Activated T-helper 17 cell treated with anti-CD3 and anti-CD28 coated beads, Interleukin-2, amount 50 U/mL, for 72 hours (primary cell): Measurements from ENCODE around the gene ARMH1. TPM values are rescaled to one million over a fixed set of nuclear protein-coding genes. Genes with fewer than 3 reads are reported as not detected.
A peak's percentile ranks its signal among the peaks of the same experiment; 100 is the strongest.

Experiments used
- ATAC-seq: fragments of 150-1000 bp; cut with Tn5 transposase; replicated peaks from 2 replicates; pipeline ENCODE4 v1.10.0; 2021; ENCODE audit warnings: mild to moderate bottlenecking, moderate library complexity
- H3K27ac Mint-ChIP-seq: one replicate; pipeline ENCODE4 v1.8.0; 2022; ENCODE audit warnings: mixed read lengths
- H3K27me3 Mint-ChIP-seq: one replicate; pipeline ENCODE4 v1.8.0; 2022; ENCODE audit warnings: mixed read lengths
- H3K36me3 Mint-ChIP-seq: one replicate; pipeline ENCODE4 v1.8.0; 2022; ENCODE audit warnings: low read depth, mild to moderate bottlenecking, mixed read lengths
- H3K4me1 Mint-ChIP-seq: one replicate; pipeline ENCODE4 v1.8.0; 2022; ENCODE audit warnings: mixed read lengths
- H3K4me3 Mint-ChIP-seq: one replicate; pipeline ENCODE4 v1.8.0; 2022; ENCODE audit warnings: mild to moderate bottlenecking, mixed read lengths
- H3K9me3 Mint-ChIP-seq: one replicate; pipeline ENCODE4 v1.8.0; 2022; ENCODE audit warnings: mixed read lengths
- total RNA-seq, 2 donors: library from RNA; stranded (reverse); gene quantifications; one replicate each; pipeline ENCODE4 v1.2.3, GENCODE V29; 2022

The ARMH1 gene
- total RNA-seq, 2 donors from 2014 or later: 10.7 to 65.8 TPM

DNA sequence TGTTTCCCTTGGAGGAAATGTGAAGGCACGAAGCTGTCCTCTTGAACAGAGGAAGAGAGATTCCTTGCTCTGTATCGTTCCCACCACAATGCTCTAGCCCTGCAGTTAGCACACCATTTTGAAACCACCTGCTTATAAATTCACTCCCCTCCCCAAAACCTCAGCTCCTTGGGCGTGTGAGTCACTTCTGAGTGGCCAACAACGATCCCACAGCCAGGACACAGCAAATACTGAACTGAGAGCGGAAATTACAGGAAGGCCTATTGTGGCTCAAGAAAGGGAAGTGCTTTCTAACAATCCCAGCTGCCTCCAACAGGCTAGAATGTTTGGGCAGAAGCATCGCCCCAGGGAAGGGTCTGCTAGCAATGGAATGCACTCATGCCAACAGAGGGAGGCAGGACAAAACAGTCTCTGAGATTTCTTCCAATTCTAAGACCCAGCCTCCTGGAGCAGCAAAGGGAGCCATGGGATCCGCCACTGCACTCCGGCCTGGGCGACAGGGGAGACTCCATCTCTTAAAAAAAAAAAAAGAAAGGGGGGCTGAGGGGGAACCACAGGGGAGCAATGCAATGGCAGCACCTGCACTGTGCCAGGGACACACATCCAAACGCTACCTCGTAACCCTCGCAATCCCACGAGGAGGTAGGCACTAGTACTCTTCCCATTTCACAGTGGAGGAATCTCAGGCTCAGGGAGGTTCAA, 2.1 kb upstream of the ARMH1 start:
- Mint-ChIP-seq H3K9me3 (no peaks in the 10 kb centered on the region), H3K27me3 (no peaks in the 10 kb centered on the region), H3K27ac (peak overlapping the region; percentile 13), H3K4me3 (peak overlapping the region; percentile 85), H3K4me1 (peaks cover 18% of the 10 kb centered on the region), H3K36me3 (no peaks in the 10 kb centered on the region)
- no peak for ATAC-seq

DNA sequence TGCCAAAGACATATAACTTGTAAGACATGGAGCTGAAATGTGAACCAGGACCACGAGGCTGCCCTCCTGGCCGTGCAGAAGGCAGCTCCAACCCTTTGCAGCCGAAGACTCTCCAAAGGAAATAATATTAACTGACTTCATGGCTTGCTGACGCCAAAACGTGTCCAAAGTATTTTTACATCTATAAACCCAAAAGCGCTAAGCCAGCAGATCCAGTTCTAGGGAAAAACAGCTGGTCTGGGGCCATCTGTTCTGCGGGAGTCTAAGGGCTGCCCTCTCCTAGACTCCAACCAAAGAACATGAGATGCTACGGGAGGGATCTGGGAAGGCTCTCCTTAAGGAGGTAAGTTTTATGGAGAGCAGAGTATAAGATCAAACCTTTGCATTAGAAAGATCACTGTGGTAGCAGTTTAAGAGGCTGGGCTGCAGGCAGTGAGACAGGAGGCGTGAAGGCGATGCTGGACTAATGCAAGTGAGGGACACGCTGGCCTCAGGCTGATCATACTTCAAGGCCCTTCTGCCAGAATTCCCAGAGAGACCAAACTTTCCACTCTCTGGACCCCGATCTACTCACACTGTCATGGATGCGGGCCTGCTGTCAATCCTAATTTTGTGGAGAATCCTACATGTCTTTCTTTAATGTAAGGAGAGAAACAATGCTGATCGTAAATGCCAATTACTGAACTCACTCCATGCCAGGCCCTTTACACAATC, 1.4 kb upstream of the ARMH1 start:
- Mint-ChIP-seq H3K4me1 (peaks cover 18% of the 10 kb centered on the region), H3K9me3 (no peaks in the 10 kb centered on the region), H3K27ac (peak overlapping the region; percentile 83), H3K27me3 (no peaks in the 10 kb centered on the region), H3K36me3 (no peaks in the 10 kb centered on the region), H3K4me3 (peak overlapping the region; percentile 85)
- ATAC-seq: no peak

DNA sequence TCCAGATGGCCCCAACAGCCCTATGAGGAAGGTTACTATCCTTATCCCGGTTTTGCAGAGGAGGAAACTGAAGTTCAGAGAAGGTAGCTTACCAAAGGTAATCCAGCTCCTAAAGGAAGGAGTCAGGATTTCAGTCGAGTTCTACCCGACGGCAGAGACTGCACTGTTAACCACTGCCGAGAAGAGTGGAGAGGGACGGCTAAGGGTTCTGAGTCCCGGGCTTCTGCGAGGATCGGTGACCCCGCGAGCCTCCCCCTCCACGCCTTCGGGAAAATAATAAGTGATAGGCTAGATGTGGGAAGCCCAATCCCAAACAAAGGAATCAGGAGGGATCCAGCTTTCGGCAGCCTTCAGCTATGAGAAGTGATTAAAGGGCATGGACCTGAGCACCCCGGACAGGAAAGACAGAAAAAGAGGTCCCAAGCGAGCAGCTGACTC, 820 bp upstream of the ARMH1 start:
- H3K36me3 Mint-ChIP-seq: no peaks in the 10 kb centered on the region
- H3K27ac Mint-ChIP-seq: peak overlapping the region; percentile 83
- H3K4me3 Mint-ChIP-seq: peak overlapping the region; percentile 85
- H3K4me1 Mint-ChIP-seq: peaks cover 18% of the 10 kb centered on the region
- no peak for ATAC-seq
- no peaks in the 10 kb centered on the region for H3K9me3 Mint-ChIP-seq
- no peaks in the 10 kb centered on the region for H3K27me3 Mint-ChIP-seq

DNA sequence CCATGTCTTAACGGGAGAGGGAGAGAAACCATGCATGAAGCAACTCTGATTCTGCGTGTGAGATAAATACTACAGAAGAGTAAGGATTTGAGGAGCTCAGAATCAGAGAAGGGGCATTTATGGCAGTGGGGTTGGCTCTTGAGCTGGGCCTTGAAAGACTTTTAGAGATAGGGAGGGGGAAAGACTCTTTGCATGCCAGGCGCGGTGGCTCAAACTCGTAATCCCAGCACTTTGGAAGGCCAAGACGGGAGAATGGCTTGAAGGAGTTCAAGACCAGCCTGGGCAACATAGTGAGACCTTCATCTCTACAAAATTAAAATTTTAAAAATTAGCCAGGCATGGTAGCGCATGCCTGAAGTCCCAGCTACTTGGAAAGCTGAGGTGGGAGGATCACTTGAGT, 672 bp downstream of the ARMH1 start:
- Mint-ChIP-seq H3K36me3 (no peaks in the 10 kb centered on the region), H3K4me3 (peak overlapping the region; percentile 85), H3K27me3 (no peaks in the 10 kb centered on the region), H3K9me3 (no peaks in the 10 kb centered on the region), H3K27ac (peak overlapping the region; percentile 83), H3K4me1 (peaks cover 18% of the 10 kb centered on the region)
- ATAC-seq: no peak

DNA sequence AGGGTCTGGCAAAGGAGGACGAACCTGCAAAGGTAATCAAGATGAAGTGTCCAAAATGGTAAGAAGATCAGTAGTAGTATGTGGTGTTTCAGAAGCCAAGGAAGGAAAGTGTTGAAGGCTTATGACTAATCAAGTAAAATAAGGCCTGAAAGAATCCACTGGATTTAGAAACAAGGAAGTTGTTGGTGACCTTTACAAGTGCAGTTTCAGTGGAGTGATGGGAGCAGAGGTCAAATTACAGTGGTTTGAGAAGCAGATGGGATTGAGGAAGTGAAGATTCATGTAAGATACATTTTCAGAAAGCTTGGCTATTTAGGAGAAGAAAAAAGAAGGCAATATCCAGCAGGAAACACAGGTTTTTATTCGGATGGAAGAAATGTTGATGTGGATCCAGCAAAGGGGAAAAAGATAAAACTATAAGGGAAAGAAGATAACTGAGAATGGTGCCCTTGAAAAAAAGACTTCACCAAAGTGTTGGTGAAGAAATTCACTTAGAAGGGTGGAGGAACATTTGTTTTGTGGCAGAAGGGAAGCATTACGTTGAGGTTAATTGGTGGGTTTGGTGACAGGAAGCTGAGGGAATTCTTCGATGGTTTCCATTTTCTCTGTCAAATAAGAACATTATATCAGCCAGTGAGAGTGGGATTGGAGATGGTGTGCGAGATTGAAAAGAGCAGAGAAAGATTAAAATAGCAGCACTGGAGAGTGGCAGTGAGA, 2.1 kb downstream of the ARMH1 start:
- Mint-ChIP-seq H3K36me3 (no peaks in the 10 kb centered on the region), H3K27me3 (no peaks in the 10 kb centered on the region), H3K27ac (no peak overlapping the region), H3K4me3 (no peak overlapping the region), H3K4me1 (peaks cover 15% of the 10 kb centered on the region), H3K9me3 (no peaks in the 10 kb centered on the region)
- no peak for ATAC-seq

DNA sequence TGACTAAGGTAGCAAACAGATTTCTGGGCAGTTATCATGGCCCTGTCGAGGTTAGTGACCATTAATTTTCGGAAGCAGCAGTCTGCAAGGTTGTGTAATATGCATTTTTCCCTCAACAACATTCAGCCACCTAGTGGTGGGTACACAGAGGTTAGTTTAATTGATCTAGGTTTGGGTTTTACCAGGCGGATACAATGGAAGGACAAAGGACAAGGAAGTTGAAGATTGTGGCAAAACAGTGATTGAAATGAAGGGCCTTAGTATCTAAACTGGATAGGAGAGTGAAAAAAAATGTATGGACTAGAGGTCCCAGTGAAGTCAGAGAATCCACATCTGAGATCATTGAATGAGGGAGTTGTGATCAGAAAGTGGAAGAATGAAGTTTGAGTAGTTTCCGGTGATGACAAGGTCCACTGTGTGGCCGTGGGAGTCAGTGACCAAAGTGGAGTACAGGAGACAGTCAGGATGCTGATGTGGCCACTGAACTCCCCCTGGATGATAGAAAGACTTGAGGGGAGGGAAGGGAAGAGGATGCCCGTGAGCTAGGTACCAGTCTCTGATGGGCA, 2.8 kb downstream of the ARMH1 start:
- Mint-ChIP-seq H3K9me3 (no peaks in the 10 kb centered on the region), H3K36me3 (no peaks in the 10 kb centered on the region), H3K4me3 (no peak overlapping the region), H3K4me1 (peaks cover 9% of the 10 kb centered on the region), H3K27me3 (no peaks in the 10 kb centered on the region), H3K27ac (no peak overlapping the region)
- no peak for ATAC-seq

DNA sequence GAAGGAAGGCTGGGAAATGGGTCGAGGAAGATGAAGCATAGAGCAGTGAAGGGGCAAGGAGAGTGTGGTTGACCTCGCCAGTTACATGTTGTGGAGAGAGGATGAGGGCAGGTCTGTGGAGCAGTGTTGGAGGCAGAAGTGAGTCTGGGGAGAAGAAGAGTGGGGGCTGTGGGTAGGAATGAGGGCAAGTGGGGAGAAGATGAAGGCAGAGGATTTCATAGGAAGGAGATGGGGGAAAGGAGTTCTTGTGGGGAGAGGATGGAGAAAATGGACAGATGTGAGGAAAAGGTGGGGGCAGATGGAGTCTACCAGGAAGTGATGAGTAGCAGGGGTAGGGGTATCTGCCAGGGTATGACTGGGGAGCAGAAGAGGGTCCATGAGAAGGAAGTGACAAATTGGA, 3.6 kb downstream of the ARMH1 start:
- Mint-ChIP-seq H3K27ac (no peak overlapping the region), H3K27me3 (no peaks in the 10 kb centered on the region), H3K4me3 (no peak overlapping the region), H3K9me3 (no peaks in the 10 kb centered on the region), H3K4me1 (peaks cover 7% of the 10 kb centered on the region), H3K36me3 (no peaks in the 10 kb centered on the region)
- ATAC-seq: no peak

DNA sequence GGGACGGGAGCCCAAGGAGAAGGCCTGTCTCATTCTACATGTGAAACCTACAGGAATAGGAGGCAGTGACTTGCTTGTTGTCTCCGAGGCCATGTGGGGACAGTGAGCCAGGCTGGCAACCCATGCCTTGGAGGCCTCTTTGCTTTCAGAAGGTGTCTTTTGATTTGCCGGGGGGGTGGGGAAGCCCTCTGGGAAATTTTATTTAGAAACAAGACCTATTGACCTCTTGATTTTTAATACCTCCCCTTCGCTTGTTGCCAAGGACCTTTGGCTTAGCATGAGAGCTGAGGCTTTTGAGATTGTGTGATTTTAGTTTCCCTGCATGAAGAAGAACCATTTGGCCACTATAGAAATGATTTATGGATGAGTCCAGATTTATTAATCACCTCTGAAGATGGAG, 4.1 kb downstream of the ARMH1 start:
- peaks cover 7% of the 10 kb centered on the region for H3K4me1 Mint-ChIP-seq
- no peak overlapping the region for H3K4me3 Mint-ChIP-seq
- H3K27me3 Mint-ChIP-seq: no peaks in the 10 kb centered on the region

DNA sequence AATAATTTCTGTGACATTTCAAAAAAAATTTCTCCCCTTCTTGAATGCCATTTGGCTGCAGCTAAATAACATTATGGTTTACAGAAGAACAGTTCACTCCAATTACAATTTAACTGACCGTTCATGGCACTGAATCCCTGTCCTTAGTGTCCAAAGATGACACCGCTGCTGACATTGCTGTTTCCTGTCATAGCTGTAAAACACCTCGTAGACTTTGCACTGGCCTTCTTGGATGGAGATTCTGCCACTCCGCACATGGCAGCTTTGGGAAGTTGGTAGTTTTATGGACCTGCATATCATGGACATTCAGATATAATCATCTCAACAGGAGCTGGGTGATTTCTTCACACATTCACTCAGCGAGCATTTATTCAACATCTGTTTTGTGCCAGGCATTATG, 5.0 kb downstream of the ARMH1 start:
- no peaks in the 10 kb centered on the region for H3K9me3 Mint-ChIP-seq
- ATAC-seq: no peak
- no peaks in the 10 kb centered on the region for H3K27me3 Mint-ChIP-seq
- H3K4me3 Mint-ChIP-seq: no peak overlapping the region
- no peaks in the 10 kb centered on the region for H3K36me3 Mint-ChIP-seq
- no peak overlapping the region for H3K27ac Mint-ChIP-seq
- H3K4me1 Mint-ChIP-seq: peaks cover 7% of the 10 kb centered on the region

More for the DNA sequence above, 4.1 kb downstream of the ARMH1 start:
- ATAC-seq: no peak
- Mint-ChIP-seq H3K9me3 (no peaks in the 10 kb centered on the region), H3K36me3 (no peaks in the 10 kb centered on the region), H3K27ac (no peak overlapping the region)

DNA sequence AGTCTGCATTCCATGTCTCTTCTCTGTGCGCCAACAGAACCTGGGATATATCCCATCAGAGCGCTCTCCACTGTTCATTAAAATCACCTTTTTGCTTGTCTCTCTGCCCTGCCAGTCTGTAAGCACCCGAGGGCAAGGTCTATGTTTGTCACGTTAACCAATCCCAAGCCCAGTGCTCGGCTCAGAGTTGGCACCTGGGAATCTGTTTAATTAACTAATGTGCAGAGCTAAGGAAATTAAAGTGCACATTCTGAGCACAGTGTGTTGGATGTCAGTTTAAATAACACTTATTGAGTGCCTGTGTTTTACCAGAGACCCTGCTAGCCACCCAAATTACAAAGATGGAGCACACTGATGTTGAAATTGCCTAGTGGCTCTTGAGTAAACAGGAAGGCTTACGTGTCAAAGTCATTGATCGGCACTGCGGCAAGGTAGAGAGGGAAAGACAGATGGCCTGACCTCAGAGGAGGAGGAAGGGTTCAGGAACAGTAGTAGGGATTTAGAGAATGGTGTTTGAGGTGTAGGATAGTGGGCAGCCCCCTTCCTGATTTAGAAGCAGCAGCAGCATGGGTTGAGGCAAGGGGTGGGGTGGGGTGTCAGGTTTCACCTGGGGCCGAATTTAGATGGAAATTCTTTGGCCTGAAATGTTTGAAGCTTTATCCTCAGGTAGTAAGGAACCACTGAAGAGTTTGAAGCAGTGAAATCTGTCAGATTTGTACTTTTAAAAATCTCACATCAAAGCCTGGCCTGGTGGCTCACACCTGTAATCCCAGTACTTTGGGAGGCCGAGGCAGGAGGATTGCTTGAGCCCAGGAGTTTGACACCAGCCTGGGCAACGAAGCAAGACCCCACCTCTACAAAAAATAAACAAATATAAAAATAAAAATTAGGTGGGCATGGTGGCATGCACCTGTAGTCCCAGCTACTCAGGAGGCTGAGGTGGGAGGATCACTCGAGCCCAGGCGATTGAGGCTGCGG, 7.7 kb downstream of the ARMH1 start:
- no peaks in the 10 kb centered on the region for H3K36me3 Mint-ChIP-seq
- H3K27ac Mint-ChIP-seq: no peak overlapping the region
- no peak for ATAC-seq
- H3K9me3 Mint-ChIP-seq: no peaks in the 10 kb centered on the region
- no peaks in the 10 kb centered on the region for H3K27me3 Mint-ChIP-seq
- H3K4me1 Mint-ChIP-seq: no peaks in the 10 kb centered on the region
- H3K4me3 Mint-ChIP-seq: no peak overlapping the region

DNA sequence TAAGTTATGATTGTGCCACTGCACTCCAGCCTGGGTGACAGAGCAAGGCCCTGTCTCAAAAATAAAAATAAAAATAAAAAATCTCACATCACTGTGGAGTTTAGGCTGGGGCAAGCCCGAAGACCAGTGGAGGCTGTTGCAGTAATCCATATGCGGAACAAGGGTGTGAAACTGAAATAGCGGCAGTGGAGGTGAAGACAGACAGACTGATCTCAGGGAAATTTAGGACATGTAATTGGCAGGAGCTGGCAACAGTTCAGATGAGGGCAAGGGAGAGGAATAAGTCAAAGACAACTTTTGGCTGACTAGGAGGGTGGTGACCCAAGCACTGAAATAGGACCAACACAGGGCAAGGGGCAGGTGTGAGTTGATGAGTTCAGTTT, 8.4 kb downstream of the ARMH1 start:
- no peaks in the 10 kb centered on the region for H3K9me3 Mint-ChIP-seq
- H3K4me3 Mint-ChIP-seq: no peak overlapping the region
- H3K27me3 Mint-ChIP-seq: no peaks in the 10 kb centered on the region
- H3K4me1 Mint-ChIP-seq: no peaks in the 10 kb centered on the region
- no peaks in the 10 kb centered on the region for H3K36me3 Mint-ChIP-seq
- H3K27ac Mint-ChIP-seq: no peak overlapping the region
- no peak for ATAC-seq

DNA sequence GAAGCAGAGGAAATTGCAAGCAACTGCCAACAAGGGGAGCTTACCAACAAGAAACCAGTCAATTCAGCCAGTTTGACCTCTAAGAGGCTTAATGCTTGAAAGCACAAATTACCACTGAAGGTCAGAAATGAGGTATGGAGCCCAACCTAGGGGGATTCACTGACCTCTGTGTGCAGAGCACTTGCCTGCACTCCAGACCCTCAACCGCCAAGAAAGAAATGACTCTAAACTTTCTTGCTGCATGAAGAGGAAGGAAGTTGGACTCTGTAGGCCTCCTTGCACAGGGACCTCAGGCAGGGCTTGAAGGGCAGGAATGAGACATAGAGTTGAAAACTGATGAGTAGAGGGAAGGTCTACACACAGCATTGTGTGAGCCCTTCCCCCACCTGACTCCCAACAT, 10.0 kb downstream of the ARMH1 start:
- no peak overlapping the region for H3K4me3 Mint-ChIP-seq
- H3K27me3 Mint-ChIP-seq: no peaks in the 10 kb centered on the region
- ATAC-seq: no peak
- no peaks in the 10 kb centered on the region for H3K36me3 Mint-ChIP-seq
- no peaks in the 10 kb centered on the region for H3K4me1 Mint-ChIP-seq
- no peak overlapping the region for H3K27ac Mint-ChIP-seq
- no peaks in the 10 kb centered on the region for H3K9me3 Mint-ChIP-seq

DNA sequence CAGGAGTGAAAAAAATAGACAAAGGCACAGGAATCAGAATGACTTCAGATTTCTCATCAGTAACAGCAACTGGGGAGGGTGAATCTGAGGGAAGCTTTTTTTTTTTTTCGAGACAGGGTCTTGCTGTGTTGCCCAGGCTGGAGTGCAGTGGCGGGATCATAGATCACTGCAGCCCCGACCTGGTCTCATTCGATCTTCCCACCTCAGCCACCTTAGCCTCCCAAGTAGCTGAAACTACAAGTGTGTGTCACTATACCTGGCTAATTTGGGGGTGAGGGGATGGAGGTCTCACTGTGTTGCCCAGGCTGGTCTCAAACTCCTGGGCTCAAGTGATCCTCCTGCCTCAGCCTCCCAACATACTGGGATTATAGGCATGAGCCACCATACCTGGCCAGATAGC, 10.7 kb downstream of the ARMH1 start:
- no peak for ATAC-seq
- H3K27me3 Mint-ChIP-seq: no peaks in the 10 kb centered on the region
- no peaks in the 10 kb centered on the region for H3K4me1 Mint-ChIP-seq
- H3K9me3 Mint-ChIP-seq: no peaks in the 10 kb centered on the region
- no peak overlapping the region for H3K27ac Mint-ChIP-seq
- H3K36me3 Mint-ChIP-seq: no peaks in the 10 kb centered on the region
- no peak overlapping the region for H3K4me3 Mint-ChIP-seq

DNA sequence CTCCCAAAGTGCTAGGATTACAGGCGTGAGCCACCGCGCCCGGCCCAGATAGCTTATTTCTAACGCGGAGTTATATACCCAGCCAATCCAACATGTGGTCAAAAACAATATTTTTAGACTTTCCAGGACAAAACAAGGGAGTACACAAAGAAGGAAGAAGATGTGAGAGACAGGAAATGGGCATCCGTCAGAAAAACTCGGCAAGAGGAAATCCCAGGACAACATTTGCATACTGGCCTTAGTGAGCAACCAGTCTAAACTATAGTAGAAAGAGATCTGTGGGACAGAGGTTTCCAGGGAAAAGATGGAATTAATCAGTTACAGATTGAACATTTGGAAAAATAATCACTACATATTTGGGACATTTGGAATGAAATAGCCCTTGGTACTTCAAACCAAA, 11.4 kb downstream of the ARMH1 start:
- Mint-ChIP-seq H3K9me3 (no peaks in the 10 kb centered on the region), H3K4me3 (no peak overlapping the region), H3K27ac (no peak overlapping the region), H3K4me1 (no peaks in the 10 kb centered on the region), H3K36me3 (no peaks in the 10 kb centered on the region), H3K27me3 (no peaks in the 10 kb centered on the region)
- ATAC-seq: no peak
